Measurements from ENCODE around the gene MRPL9.

The MRPL9 gene

GRCh38 chr1:151762941-151763921 is at the start of gene MRPL9:
TSS of gene MRPL9 (minus strand) at chr1:151763496. CDS start at chr1:151763479, 17 bp downstream.
- Histone ChIP-seq H3K27me3 (ENCODE audit: insufficient read depth, insufficient read length) (no peaks in the 10 kb centered on the region), H3K9ac (ENCODE audit: insufficient read length, low read depth) (peak within 1 kb of the TSS; percentile 98), H3K9me3 (ENCODE audit: insufficient read depth, low read length) (no peaks in the 10 kb centered on the region), H3K36me3 (ENCODE audit: insufficient read depth, insufficient read length, low read length) (peaks cover 40% of the 10 kb centered on the region), H3K4me1 (ENCODE audit: insufficient read depth, insufficient read length) (no peaks in the 10 kb centered on the region), H3K4me3 (ENCODE audit: insufficient read length, low read depth) (peak within 1 kb of the TSS; percentile 92)
- no peak for TF ChIP-seq SUZ12 (IDR thresholded peaks at IDR 0.05; ENCODE audit: extremely low read depth, insufficient read depth, insufficient read length)
- peak; percentile 91 for TF ChIP-seq YY1 (IDR thresholded peaks at IDR 0.05; ENCODE audit: insufficient read depth, insufficient read length)
- peak; percentile 78 for DNase-seq (ENCODE audit: low read depth, low spot score)

GRCh38 chr1:151811181-151811580 is 47.9 kb upstream of the MRPL9 start:
- TF ChIP-seq YY1 (IDR thresholded peaks at IDR 0.05; ENCODE audit: insufficient read depth, insufficient read length) (no peak), ZNF274 (IDR thresholded peaks at IDR 0.05; ENCODE audit: low read depth, low read length) (no peak), SUZ12 (IDR thresholded peaks at IDR 0.05; ENCODE audit: extremely low read depth, insufficient read depth, insufficient read length) (no peak)
- Histone ChIP-seq H3K4me3 (ENCODE audit: insufficient read length, low read depth) (no peak overlapping the region), H3K9ac (ENCODE audit: insufficient read length, low read depth) (no peak overlapping the region), H3K9me3 (ENCODE audit: insufficient read depth, low read length) (no peaks in the 10 kb centered on the region), H3K4me1 (ENCODE audit: insufficient read depth, insufficient read length) (peaks cover 9% of the 10 kb centered on the region), H3K36me3 (ENCODE audit: insufficient read depth, insufficient read length, low read length) (no peaks in the 10 kb centered on the region), H3K27me3 (ENCODE audit: insufficient read depth, insufficient read length) (no peaks in the 10 kb centered on the region)
- no peak for DNase-seq (ENCODE audit: low read depth, low spot score)

GRCh38 chr1:151809985-151810556 is 46.8 kb upstream of the MRPL9 start:
- H3K36me3 ChIP-seq (ENCODE audit: insufficient read depth, insufficient read length, low read length): no peaks in the 10 kb centered on the region
- H3K9ac ChIP-seq (ENCODE audit: insufficient read length, low read depth): no peak overlapping the region
- no peaks in the 10 kb centered on the region for H3K9me3 ChIP-seq (ENCODE audit: insufficient read depth, low read length)
- H3K4me3 ChIP-seq (ENCODE audit: insufficient read length, low read depth): no peak overlapping the region
- TF ChIP-seq ZNF274 (IDR thresholded peaks at IDR 0.05; ENCODE audit: low read depth, low read length) (no peak), SUZ12 (IDR thresholded peaks at IDR 0.05; ENCODE audit: extremely low read depth, insufficient read depth, insufficient read length) (no peak), YY1 (IDR thresholded peaks at IDR 0.05; ENCODE audit: insufficient read depth, insufficient read length) (no peak)
- peaks cover 5% of the 10 kb centered on the region for H3K4me1 ChIP-seq (ENCODE audit: insufficient read depth, insufficient read length)
- DNase-seq (ENCODE audit: low read depth, low spot score): peak; percentile 43
- no peaks in the 10 kb centered on the region for H3K27me3 ChIP-seq (ENCODE audit: insufficient read depth, insufficient read length)

- H3K4me1 ChIP-seq (ENCODE audit: insufficient read depth, insufficient read length): peaks cover 3% of the 10 kb centered on the region
- no peaks in the 10 kb centered on the region for H3K27me3 ChIP-seq (ENCODE audit: insufficient read depth, insufficient read length)
- H3K4me3 ChIP-seq (ENCODE audit: insufficient read length, low read depth): no peak overlapping the region
- no peak for DNase-seq (ENCODE audit: low read depth, low spot score)
- no peaks in the 10 kb centered on the region for H3K9me3 ChIP-seq (ENCODE audit: insufficient read depth, low read length)
- TF ChIP-seq SUZ12 (IDR thresholded peaks at IDR 0.05; ENCODE audit: extremely low read depth, insufficient read depth, insufficient read length): no peak
- no peak for TF ChIP-seq YY1 (IDR thresholded peaks at IDR 0.05; ENCODE audit: insufficient read depth, insufficient read length)
- TF ChIP-seq ZNF274 (IDR thresholded peaks at IDR 0.05; ENCODE audit: low read depth, low read length): no peak
- no peak overlapping the region for H3K9ac ChIP-seq (ENCODE audit: insufficient read length, low read depth)
- H3K36me3 ChIP-seq (ENCODE audit: insufficient read depth, insufficient read length, low read length): no peaks in the 10 kb centered on the region
Observed at GRCh38 chr1:151809290-151809984, 46.1 kb upstream of the MRPL9 start.

- Histone ChIP-seq H3K27me3 (ENCODE audit: insufficient read depth, insufficient read length) (no peaks in the 10 kb centered on the region), H3K9me3 (ENCODE audit: insufficient read depth, low read length) (no peaks in the 10 kb centered on the region), H3K36me3 (ENCODE audit: insufficient read depth, insufficient read length, low read length) (no peaks in the 10 kb centered on the region), H3K9ac (ENCODE audit: insufficient read length, low read depth) (no peak overlapping the region), H3K4me1 (ENCODE audit: insufficient read depth, insufficient read length) (peaks cover 3% of the 10 kb centered on the region), H3K4me3 (ENCODE audit: insufficient read length, low read depth) (no peak overlapping the region)
- no peak for TF ChIP-seq SUZ12 (IDR thresholded peaks at IDR 0.05; ENCODE audit: extremely low read depth, insufficient read depth, insufficient read length)
- no peak for TF ChIP-seq ZNF274 (IDR thresholded peaks at IDR 0.05; ENCODE audit: low read depth, low read length)
- no peak for TF ChIP-seq YY1 (IDR thresholded peaks at IDR 0.05; ENCODE audit: insufficient read depth, insufficient read length)
- DNase-seq (ENCODE audit: low read depth, low spot score): no peak
Observed at GRCh38 chr1:151807766-151808165, 44.5 kb upstream of the MRPL9 start.

- Histone ChIP-seq H3K36me3 (ENCODE audit: insufficient read depth, insufficient read length, low read length) (no peaks in the 10 kb centered on the region), H3K4me3 (ENCODE audit: insufficient read length, low read depth) (no peak overlapping the region), H3K9ac (ENCODE audit: insufficient read length, low read depth) (no peak overlapping the region), H3K9me3 (ENCODE audit: insufficient read depth, low read length) (no peaks in the 10 kb centered on the region), H3K4me1 (ENCODE audit: insufficient read depth, insufficient read length) (peaks cover 3% of the 10 kb centered on the region), H3K27me3 (ENCODE audit: insufficient read depth, insufficient read length) (no peaks in the 10 kb centered on the region)
- TF ChIP-seq SUZ12 (IDR thresholded peaks at IDR 0.05; ENCODE audit: extremely low read depth, insufficient read depth, insufficient read length) (no peak), YY1 (IDR thresholded peaks at IDR 0.05; ENCODE audit: insufficient read depth, insufficient read length) (no peak), ZNF274 (IDR thresholded peaks at IDR 0.05; ENCODE audit: low read depth, low read length) (no peak)
- no peak for DNase-seq (ENCODE audit: low read depth, low spot score)
Observed at GRCh38 chr1:151807131-151807530, 43.8 kb upstream of the MRPL9 start.

Measured in NT2/D1 (cell line).